GM23338 (cell line): ENCODE data around the gene ANKRD11. TPM values are rescaled to one million over a fixed set of nuclear protein-coding genes. Genes with fewer than 3 reads are reported as not detected.
"Not testable (repeated sequence)": the region's sequence is repeated elsewhere in the genome, so short reads cannot be mapped to it uniquely, and the experiment has no call there.

Experiments
- ATAC-seq: fragments of 200-7000 bp; cut with Tn5 transposase; 3 replicates; pipeline ENCODE4 v1.9.1; 2020
- DNase-seq: peaks from one replicate; pipeline ENCODE4 v3.0.0-alpha.2; 2015; ENCODE audit warnings: low spot score
- H2AFZ ChIP-seq: fragments of 200-600 bp; sonication (generic); 2 replicates; pipeline ENCODE4 v1.8.0; 2016; ENCODE audit warnings: antibody characterized with exemption, mild to moderate bottlenecking, moderate library complexity
- H3F3A ChIP-seq: fragments of 200-600 bp; sonication (generic); replicated peaks from 2 replicates; pipeline ENCODE4 v1.8.0; 2017; ENCODE audit warnings: antibody characterized with exemption, mixed run types, low read depth
- H3K27ac ChIP-seq: fragments of 200-600 bp; sonication (generic); 2 replicates; pipeline ENCODE4 v1.6.1; 2016; ENCODE audit warnings: low read depth
- H3K27me3 ChIP-seq: fragments of 200-600 bp; sonication (generic); 2 replicates; pipeline ENCODE4 v1.8.0; 2016; ENCODE audit warnings: mild to moderate bottlenecking, mixed run types, moderate library complexity; ENCODE audit not compliant: insufficient read depth
- H3K36me3 ChIP-seq: fragments of 200-600 bp; sonication (generic); 2 replicates; pipeline ENCODE4 v1.8.0; 2016; ENCODE audit warnings: mild to moderate bottlenecking; ENCODE audit not compliant: insufficient read depth
- H3K4me1 ChIP-seq: fragments of 200-600 bp; sonication (generic); 2 replicates; pipeline ENCODE4 v1.8.0; 2016; ENCODE audit warnings: mild to moderate bottlenecking, moderate library complexity; ENCODE audit not compliant: insufficient read depth
- H3K4me2 ChIP-seq: fragments of 200-600 bp; sonication (generic); 2 replicates; pipeline ENCODE4 v1.7.1; 2017; ENCODE audit warnings: mixed run types
- H3K4me3 ChIP-seq: fragments of 200-600 bp; sonication (generic); 2 replicates; pipeline ENCODE4 v1.6.1; 2016; ENCODE audit warnings: mixed run types
- H3K79me2 ChIP-seq: fragments of 200-600 bp; sonication (generic); replicated peaks from 2 replicates; pipeline ENCODE4 v1.8.0; 2017; ENCODE audit warnings: mild to moderate bottlenecking; ENCODE audit not compliant: insufficient read depth
- H3K9me2 ChIP-seq: fragments of 200-600 bp; sonication (generic); 2 replicates; pipeline ENCODE4 v1.8.0; 2017; ENCODE audit not compliant: insufficient read depth
- H4K20me1 ChIP-seq: fragments of 200-600 bp; sonication (generic); replicated peaks from 2 replicates; pipeline ENCODE4 v1.8.0; 2017; ENCODE audit warnings: mild to moderate bottlenecking; ENCODE audit not compliant: insufficient read depth
- H3K27ac Mint-ChIP-seq: 2 replicates; pipeline ENCODE4 v1.8.0; 2020; ENCODE audit warnings: inconsistent platforms, mild to moderate bottlenecking, moderate library complexity, mixed read lengths
- H3K27me3 Mint-ChIP-seq: 3 replicates; pipeline ENCODE4 v1.8.0; 2022; ENCODE audit warnings: low read depth, mild to moderate bottlenecking, moderate library complexity, mixed read lengths, inconsistent platforms; ENCODE audit not compliant: insufficient read depth, poor library complexity
- H3K36me3 Mint-ChIP-seq: 3 replicates; pipeline ENCODE4 v1.8.0; 2021; ENCODE audit warnings: low read depth, mild to moderate bottlenecking, inconsistent platforms, moderate library complexity, mixed read lengths
- H3K4me1 Mint-ChIP-seq: 3 replicates; pipeline ENCODE4 v1.8.0; 2020; ENCODE audit warnings: mild to moderate bottlenecking, inconsistent platforms, mixed read lengths
- H3K4me3 Mint-ChIP-seq: 3 replicates; pipeline ENCODE4 v1.8.0; 2021; ENCODE audit warnings: moderate library complexity, mild to moderate bottlenecking, inconsistent platforms, mixed read lengths
- H3K9me3 Mint-ChIP-seq: 3 replicates; pipeline ENCODE4 v1.8.0; 2020; ENCODE audit warnings: moderate library complexity, mild to moderate bottlenecking, inconsistent platforms, mixed read lengths
- CREB1 ChIP-seq: fragments of 250-450 bp; sonication (Bioruptor Pico); IDR thresholded peaks from 2 replicates; pipeline ENCODE4 v1.5.0; 2020; ENCODE audit warnings: low read depth, mild to moderate bottlenecking, moderate library complexity
- CTCF ChIP-seq, 2 experiments: fragments of 200-600 bp in 1 of 2; sonication (generic) in 1 of 2; conservative IDR thresholded peaks; 2 replicates each; pipeline versions ENCODE4 v1.5.1 to v1.6.1; 2016 to 2017; ENCODE audit warnings: antibody characterized with exemption in 2 of 2, low read depth in 2 of 2, mild to moderate bottlenecking in 2 of 2, moderate library complexity in 1 of 2
- EZH2 ChIP-seq: fragments of 200-600 bp; sonication (generic); IDR thresholded peaks from one replicate; pipeline ENCODE4 v1.8.0; 2017; ENCODE audit warnings: antibody characterized with exemption, mild to moderate bottlenecking, low read depth; ENCODE audit not compliant: unreplicated experiment
- POLR2AphosphoS5 ChIP-seq: IDR thresholded peaks from 2 replicates; pipeline ENCODE4 v1.6.1; 2016; ENCODE audit warnings: antibody characterized with exemption, low read depth
- ZNF114 ChIP-seq: fragments of 250-450 bp; sonication (Bioruptor Pico); IDR thresholded peaks from 2 replicates; pipeline ENCODE4 v1.5.0; 2020; ENCODE audit warnings: mild to moderate bottlenecking, moderate library complexity
- ZNF331 ChIP-seq: fragments of 250-450 bp; sonication (Bioruptor Pico); IDR thresholded peaks from 2 replicates; pipeline ENCODE4 v1.5.0; 2020; ENCODE audit warnings: low read depth, mild to moderate bottlenecking, moderate library complexity
- polyA plus RNA-seq: library from polyadenylated mRNA; unstranded; fragments of >200 nt; fragmentation: Nextera tagmentation; extraction: Ambion mirVana; gene quantifications from 2 replicates; pipeline ENCODE4 v1.2.1, GENCODE V29; 2016
- total RNA-seq: library from RNA; depleted of rRNA; stranded (reverse); fragments of >200 nt; shearing (Covaris generic); gene quantifications from 2 replicates; pipeline ENCODE4 v1.2.3, GENCODE V29; 2014
- TF ChIP-seq, protein P1 (sequence below): fragments of 250-450 bp; sonication (Bioruptor Pico); IDR thresholded peaks from 2 replicates; pipeline ENCODE4 v1.5.0; 2020; ENCODE audit warnings: mild to moderate bottlenecking, moderate library complexity

ANKRD11 gene
- total and polyA plus RNA-seq, 2 experiments from 2014 or later, result 130 to 159 TPM

GRCh38 chr16:89384282-89384681 is 106.1 kb downstream of the ANKRD11 start:
- Mint-ChIP-seq H3K36me3 (peaks cover 1% of the 10 kb centered on the region), H3K9me3 (no peaks in the 10 kb centered on the region; the same call in 1 of the 3 replicates), H3K27ac (no peak overlapping the region), H3K4me1 (peaks cover 75% of the 10 kb centered on the region), H3K4me3 (no peak overlapping the region), H3K27me3 (peaks cover 12% of the 10 kb centered on the region)
- Histone ChIP-seq H3K4me1 (peaks cover 34% of the 10 kb centered on the region), H3K27me3 (no peaks in the 10 kb centered on the region), H3K4me2 (no peak overlapping the region), H3K79me2 (peaks cover 100% of the 10 kb centered on the region), H3K27ac (peak overlapping the region; percentile 86; the same call in 1 of the 2 replicates), H2AFZ (no peak overlapping the region), H3K9me2 (no peaks in the 10 kb centered on the region), H3F3A (peaks cover 2% of the 10 kb centered on the region; the same call in 1 of the 2 replicates), H3K4me3 (no peak overlapping the region), H3K36me3 (no peaks in the 10 kb centered on the region), H4K20me1 (peaks cover 72% of the 10 kb centered on the region)
- DNase-seq, result no peak
- no peak for TF ChIP-seq EZH2
- ATAC-seq, result peak; percentile 8; the same call in 1 of the 3 replicates

- Histone ChIP-seq H3K4me2 (peak overlapping the region; percentile 60; the same call in 1 of the 2 replicates), H3K9me2 (no peaks in the 10 kb centered on the region), H3K27me3 (no peaks in the 10 kb centered on the region), H3F3A (peaks cover 2% of the 10 kb centered on the region; the same call in 1 of the 2 replicates), H4K20me1 (peaks cover 75% of the 10 kb centered on the region), H3K4me3 (no peak overlapping the region), H3K4me1 (peaks cover 42% of the 10 kb centered on the region), H3K79me2 (peaks cover 100% of the 10 kb centered on the region), H3K36me3 (no peaks in the 10 kb centered on the region), H3K27ac (peak overlapping the region; percentile 86), H2AFZ (no peak overlapping the region)
- no peak overlapping the region for H3K4me3 Mint-ChIP-seq
- no peaks in the 10 kb centered on the region for H3K36me3 Mint-ChIP-seq
- H3K27me3 Mint-ChIP-seq, result peaks cover 12% of the 10 kb centered on the region
- H3K9me3 Mint-ChIP-seq, result no peaks in the 10 kb centered on the region; the same call in 1 of the 3 replicates
- peaks cover 74% of the 10 kb centered on the region for H3K4me1 Mint-ChIP-seq
- TF ChIP-seq, protein P1, sequence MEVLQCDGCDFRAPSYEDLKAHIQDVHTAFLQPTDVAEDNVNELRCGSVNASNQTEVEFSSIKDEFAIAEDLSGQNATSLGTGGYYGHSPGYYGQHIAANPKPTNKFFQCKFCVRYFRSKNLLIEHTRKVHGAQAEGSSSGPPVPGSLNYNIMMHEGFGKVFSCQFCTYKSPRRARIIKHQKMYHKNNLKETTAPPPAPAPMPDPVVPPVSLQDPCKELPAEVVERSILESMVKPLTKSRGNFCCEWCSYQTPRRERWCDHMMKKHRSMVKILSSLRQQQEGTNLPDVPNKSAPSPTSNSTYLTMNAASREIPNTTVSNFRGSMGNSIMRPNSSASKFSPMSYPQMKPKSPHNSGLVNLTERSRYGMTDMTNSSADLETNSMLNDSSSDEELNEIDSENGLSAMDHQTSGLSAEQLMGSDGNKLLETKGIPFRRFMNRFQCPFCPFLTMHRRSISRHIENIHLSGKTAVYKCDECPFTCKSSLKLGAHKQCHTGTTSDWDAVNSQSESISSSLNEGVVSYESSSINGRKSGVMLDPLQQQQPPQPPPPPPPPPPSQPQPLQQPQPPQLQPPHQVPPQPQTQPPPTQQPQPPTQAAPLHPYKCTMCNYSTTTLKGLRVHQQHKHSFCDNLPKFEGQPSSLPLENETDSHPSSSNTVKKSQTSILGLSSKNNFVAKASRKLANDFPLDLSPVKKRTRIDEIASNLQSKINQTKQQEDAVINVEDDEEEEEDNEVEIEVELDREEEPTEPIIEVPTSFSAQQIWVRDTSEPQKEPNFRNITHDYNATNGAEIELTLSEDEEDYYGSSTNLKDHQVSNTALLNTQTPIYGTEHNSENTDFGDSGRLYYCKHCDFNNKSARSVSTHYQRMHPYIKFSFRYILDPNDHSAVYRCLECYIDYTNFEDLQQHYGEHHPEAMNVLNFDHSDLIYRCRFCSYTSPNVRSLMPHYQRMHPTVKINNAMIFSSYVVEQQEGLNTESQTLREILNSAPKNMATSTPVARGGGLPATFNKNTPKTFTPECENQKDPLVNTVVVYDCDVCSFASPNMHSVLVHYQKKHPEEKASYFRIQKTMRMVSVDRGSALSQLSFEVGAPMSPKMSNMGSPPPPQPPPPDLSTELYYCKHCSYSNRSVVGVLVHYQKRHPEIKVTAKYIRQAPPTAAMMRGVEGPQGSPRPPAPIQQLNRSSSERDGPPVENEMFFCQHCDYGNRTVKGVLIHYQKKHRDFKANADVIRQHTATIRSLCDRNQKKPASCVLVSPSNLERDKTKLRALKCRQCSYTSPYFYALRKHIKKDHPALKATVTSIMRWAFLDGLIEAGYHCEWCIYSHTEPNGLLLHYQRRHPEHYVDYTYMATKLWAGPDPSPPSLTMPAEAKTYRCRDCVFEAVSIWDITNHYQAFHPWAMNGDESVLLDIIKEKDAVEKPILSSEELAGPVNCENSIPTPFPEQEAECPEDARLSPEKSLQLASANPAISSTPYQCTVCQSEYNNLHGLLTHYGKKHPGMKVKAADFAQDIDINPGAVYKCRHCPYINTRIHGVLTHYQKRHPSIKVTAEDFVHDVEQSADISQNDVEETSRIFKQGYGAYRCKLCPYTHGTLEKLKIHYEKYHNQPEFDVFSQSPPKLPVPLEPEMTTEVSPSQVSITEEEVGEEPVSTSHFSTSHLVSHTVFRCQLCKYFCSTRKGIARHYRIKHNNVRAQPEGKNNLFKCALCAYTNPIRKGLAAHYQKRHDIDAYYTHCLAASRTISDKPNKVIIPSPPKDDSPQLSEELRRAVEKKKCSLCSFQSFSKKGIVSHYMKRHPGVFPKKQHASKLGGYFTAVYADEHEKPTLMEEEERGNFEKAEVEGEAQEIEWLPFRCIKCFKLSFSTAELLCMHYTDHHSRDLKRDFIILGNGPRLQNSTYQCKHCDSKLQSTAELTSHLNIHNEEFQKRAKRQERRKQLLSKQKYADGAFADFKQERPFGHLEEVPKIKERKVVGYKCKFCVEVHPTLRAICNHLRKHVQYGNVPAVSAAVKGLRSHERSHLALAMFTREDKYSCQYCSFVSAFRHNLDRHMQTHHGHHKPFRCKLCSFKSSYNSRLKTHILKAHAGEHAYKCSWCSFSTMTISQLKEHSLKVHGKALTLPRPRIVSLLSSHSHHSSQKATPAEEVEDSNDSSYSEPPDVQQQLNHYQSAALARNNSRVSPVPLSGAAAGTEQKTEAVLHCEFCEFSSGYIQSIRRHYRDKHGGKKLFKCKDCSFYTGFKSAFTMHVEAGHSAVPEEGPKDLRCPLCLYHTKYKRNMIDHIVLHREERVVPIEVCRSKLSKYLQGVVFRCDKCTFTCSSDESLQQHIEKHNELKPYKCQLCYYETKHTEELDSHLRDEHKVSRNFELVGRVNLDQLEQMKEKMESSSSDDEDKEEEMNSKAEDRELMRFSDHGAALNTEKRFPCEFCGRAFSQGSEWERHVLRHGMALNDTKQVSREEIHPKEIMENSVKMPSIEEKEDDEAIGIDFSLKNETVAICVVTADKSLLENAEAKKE (CRISPR knock-in tag), result no peak
- no peak for TF ChIP-seq CREB1 (CRISPR knock-in tag)
- no peak for TF ChIP-seq ZNF331
- TF ChIP-seq POLR2AphosphoS5, result no peak
- peak in 1 of 2 experiments; percentile 28; a peak in 3 of 4 replicates for TF ChIP-seq CTCF (conservative IDR thresholded peaks at IDR 0.05; ENCODE audit: low read depth in 2 of 2)
- TF ChIP-seq ZNF114, result no peak
- no peak for TF ChIP-seq EZH2
- peak overlapping the region; percentile 86 for H3K27ac Mint-ChIP-seq
- DNase-seq (peak; percentile 79), ATAC-seq (peak; percentile 74)
These were observed 107.0 kb downstream of the ANKRD11 start for GRCh38 chr16:89383095-89384003.

DNA sequence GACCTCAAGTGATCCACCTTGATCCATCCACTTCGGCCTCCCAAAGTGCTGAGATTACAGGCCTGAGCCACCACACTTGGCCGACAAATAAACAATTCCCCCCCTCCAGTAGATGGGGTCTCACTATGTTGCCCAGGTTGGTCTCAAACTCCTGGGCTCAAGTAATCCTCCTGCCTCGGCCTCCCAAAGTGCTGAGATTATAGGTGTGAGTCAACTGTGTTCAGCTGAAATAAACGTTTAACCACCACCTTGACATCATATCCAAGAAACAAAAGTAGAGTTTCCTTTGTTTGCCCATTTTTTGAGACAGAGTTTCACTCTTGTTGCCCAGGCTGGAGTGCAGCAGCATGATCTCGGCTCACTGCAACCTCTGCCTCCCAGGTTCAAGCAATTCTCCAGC is 107.8 kb downstream of the ANKRD11 start:
- not testable (repeated sequence) for H3K36me3 Mint-ChIP-seq, H3K4me2 ChIP-seq, H3K27me3 ChIP-seq, ATAC-seq, H3K4me3 Mint-ChIP-seq, H3K27ac Mint-ChIP-seq, DNase-seq, H3F3A ChIP-seq, H2AFZ ChIP-seq, H3K4me3 ChIP-seq, H3K36me3 ChIP-seq, H3K9me2 ChIP-seq, H3K9me3 Mint-ChIP-seq
- Histone ChIP-seq H3K27ac (peak overlapping the region; percentile 86), H3K79me2 (peaks cover 100% of the 10 kb centered on the region), H4K20me1 (peaks cover 75% of the 10 kb centered on the region), H3K4me1 (peaks cover 49% of the 10 kb centered on the region)
- H3K27me3 Mint-ChIP-seq, result peaks cover 12% of the 10 kb centered on the region
- peaks cover 77% of the 10 kb centered on the region for H3K4me1 Mint-ChIP-seq
